ENCODE results near the gene TMPRSS5. TPM values are rescaled to one million over a fixed set of nuclear protein-coding genes. Genes with fewer than 3 reads are reported as not detected.

TMPRSS5 gene
- total and polyA plus RNA-seq, 10 of the 15 experiments (the other 5 are each of a cell fraction or from before 2014, with no cell fraction given), result 0.05 to 0.85 (median 0.34) TPM; not detected in 2

Small RNA genes lying within 50 kb of the gene (small RNA-seq; reads per million reads assigned to genes)
- not detected for gene RPS29P19

Other genes starting within 250 kb of the TMPRSS5 start
- gene DRD2, start 230.9 kb downstream of the TMPRSS5 start, total RNA-seq (2014; rRNA removed), result not detected in 2 replicates
- not detected in 2 replicates for gene DRD2, start 230.9 kb downstream of the TMPRSS5 start, total RNA-seq (2014; rRNA removed; fragmentation: Illumina TruSeq; extraction: Trizol)
- not detected in 2 replicates for gene DRD2, start 230.9 kb downstream of the TMPRSS5 start, total RNA-seq (2021)
- not detected in 2 replicates for gene DRD2, start 230.9 kb downstream of the TMPRSS5 start, polyA plus RNA-seq (2011; rRNA removed)
- gene DRD2, start 230.9 kb downstream of the TMPRSS5 start, polyA plus RNA-seq (2014; fragmentation: Illumina TruSeq; extraction: Trizol), result not detected in 2 replicates
- not detected for gene DRD2, start 230.9 kb downstream of the TMPRSS5 start, polyA plus RNA-seq (2014; fragmentation: Nextera tagmentation; extraction: Ambion mirVana)
- not detected in 2 replicates for gene DRD2, start 230.9 kb downstream of the TMPRSS5 start, polyA plus RNA-seq (2014; rRNA removed)
- not detected for gene DRD2, start 230.9 kb downstream of the TMPRSS5 start, polyA plus RNA-seq (2016; fragmentation: Nextera tagmentation; extraction: Ambion mirVana)
- 18.9 and 20.4 TPM in 2 replicates for gene ZW10, start 67.4 kb upstream of the TMPRSS5 start, total RNA-seq (2014; rRNA removed)
- 21.7 and 23.3 TPM in 2 replicates for gene ZW10, start 67.4 kb upstream of the TMPRSS5 start, total RNA-seq (2014; rRNA removed; fragmentation: Illumina TruSeq; extraction: Trizol)
- gene ZW10, start 67.4 kb upstream of the TMPRSS5 start, total RNA-seq (2021), result 14.4 and 14.7 TPM in 2 replicates
- 15.6 and 17.7 TPM in 2 replicates for gene ZW10, start 67.4 kb upstream of the TMPRSS5 start, polyA plus RNA-seq (2011; rRNA removed)
- gene ZW10, start 67.4 kb upstream of the TMPRSS5 start, polyA plus RNA-seq (2014; fragmentation: Illumina TruSeq; extraction: Trizol), result 20.6 and 23.6 TPM in 2 replicates
- 1 to 10 TPM; 5.4 to 8.6 TPM for gene ZW10, start 67.4 kb upstream of the TMPRSS5 start, polyA plus RNA-seq (2014; fragmentation: Nextera tagmentation; extraction: Ambion mirVana)
- gene ZW10, start 67.4 kb upstream of the TMPRSS5 start, polyA plus RNA-seq (2014; rRNA removed), result 11.4 and 13.7 TPM in 2 replicates
- 10 to 100 TPM; 31.8 to 32.0 TPM for gene ZW10, start 67.4 kb upstream of the TMPRSS5 start, polyA plus RNA-seq (2016; fragmentation: Nextera tagmentation; extraction: Ambion mirVana)
- gene CLDN25, start 73.5 kb upstream of the TMPRSS5 start, total RNA-seq (2014; rRNA removed), result not detected in 2 replicates
- not detected in 2 replicates for gene CLDN25, start 73.5 kb upstream of the TMPRSS5 start, total RNA-seq (2014; rRNA removed; fragmentation: Illumina TruSeq; extraction: Trizol)
- gene CLDN25, start 73.5 kb upstream of the TMPRSS5 start, total RNA-seq (2021), result not detected in 2 replicates
- not detected in 2 replicates for gene CLDN25, start 73.5 kb upstream of the TMPRSS5 start, polyA plus RNA-seq (2011; rRNA removed)
- not detected in 2 replicates for gene CLDN25, start 73.5 kb upstream of the TMPRSS5 start, polyA plus RNA-seq (2014; fragmentation: Illumina TruSeq; extraction: Trizol)
- gene CLDN25, start 73.5 kb upstream of the TMPRSS5 start, polyA plus RNA-seq (2014; fragmentation: Nextera tagmentation; extraction: Ambion mirVana), result not detected
- not detected in 2 replicates for gene CLDN25, start 73.5 kb upstream of the TMPRSS5 start, polyA plus RNA-seq (2014; rRNA removed)
- gene CLDN25, start 73.5 kb upstream of the TMPRSS5 start, polyA plus RNA-seq (2016; fragmentation: Nextera tagmentation; extraction: Ambion mirVana), result not detected
- gene USP28, start 169.3 kb upstream of the TMPRSS5 start, total RNA-seq (2014; rRNA removed), result 18.5 and 27.3 TPM in 2 replicates
- 24.9 and 27.0 TPM in 2 replicates for gene USP28, start 169.3 kb upstream of the TMPRSS5 start, total RNA-seq (2014; rRNA removed; fragmentation: Illumina TruSeq; extraction: Trizol)
- 20.5 and 20.9 TPM in 2 replicates for gene USP28, start 169.3 kb upstream of the TMPRSS5 start, total RNA-seq (2021)
- gene USP28, start 169.3 kb upstream of the TMPRSS5 start, polyA plus RNA-seq (2011; rRNA removed), result 57.2 and 60.4 TPM in 2 replicates
- gene USP28, start 169.3 kb upstream of the TMPRSS5 start, polyA plus RNA-seq (2014; fragmentation: Illumina TruSeq; extraction: Trizol), result 36.3 and 40.7 TPM in 2 replicates
- gene USP28, start 169.3 kb upstream of the TMPRSS5 start, polyA plus RNA-seq (2014; fragmentation: Nextera tagmentation; extraction: Ambion mirVana), result 1 to 10 TPM; 2.8 to 4.0 TPM
- gene USP28, start 169.3 kb upstream of the TMPRSS5 start, polyA plus RNA-seq (2014; rRNA removed), result 22.5 and 22.6 TPM in 2 replicates
- gene USP28, start 169.3 kb upstream of the TMPRSS5 start, polyA plus RNA-seq (2016; fragmentation: Nextera tagmentation; extraction: Ambion mirVana), result 10 to 100 TPM; 25.5 to 26.7 TPM
- gene HTR3B, start 198.5 kb upstream of the TMPRSS5 start, total RNA-seq (2014; rRNA removed), result not detected in 2 replicates
- not detected in 2 replicates for gene HTR3B, start 198.5 kb upstream of the TMPRSS5 start, total RNA-seq (2014; rRNA removed; fragmentation: Illumina TruSeq; extraction: Trizol)
- gene HTR3B, start 198.5 kb upstream of the TMPRSS5 start, total RNA-seq (2021), result not detected in 2 replicates
- gene HTR3B, start 198.5 kb upstream of the TMPRSS5 start, polyA plus RNA-seq (2011; rRNA removed), result not detected in 2 replicates
- not detected in 2 replicates for gene HTR3B, start 198.5 kb upstream of the TMPRSS5 start, polyA plus RNA-seq (2014; fragmentation: Illumina TruSeq; extraction: Trizol)
- gene HTR3B, start 198.5 kb upstream of the TMPRSS5 start, polyA plus RNA-seq (2014; fragmentation: Nextera tagmentation; extraction: Ambion mirVana), result not detected
- not detected in 2 replicates for gene HTR3B, start 198.5 kb upstream of the TMPRSS5 start, polyA plus RNA-seq (2014; rRNA removed)
- not detected for gene HTR3B, start 198.5 kb upstream of the TMPRSS5 start, polyA plus RNA-seq (2016; fragmentation: Nextera tagmentation; extraction: Ambion mirVana)

Data from GM12878 (cell line).